GM23248 (cell line): ENCODE measurements around the gene AGBL3.

ENCODE experiments used
- EZH2 ChIP-seq: fragments of 200-600 bp; sonication (generic); IDR thresholded peaks from 2 replicates; pipeline ENCODE4 v1.6.1; 2018; ENCODE audit warnings: antibody characterized with exemption, mild to moderate bottlenecking; ENCODE audit not compliant: insufficient read depth, poor library complexity, severe bottlenecking
- EZH2phosphoT487 ChIP-seq: fragments of 200-600 bp; sonication (generic); IDR thresholded peaks from 2 replicates; pipeline ENCODE4 v1.6.1; 2018; ENCODE audit warnings: antibody characterized with exemption, moderate library complexity, mild to moderate bottlenecking, low read depth; ENCODE audit not compliant: insufficient read depth

GRCh38 chr7:135129579-135129978 is 143.3 kb downstream of the AGBL3 start:
- TF ChIP-seq EZH2 = no peak
- no peak for TF ChIP-seq EZH2phosphoT487
